NCI-H345 treated with DMSO at 0.1 percent for 48 hours (cell line): Measurements from ENCODE around the gene C12orf54.
"Not testable (repeated sequence)": the region's sequence is repeated elsewhere in the genome, so short reads cannot be mapped to it uniquely, and the experiment has no call there.

Experiments
- DNase-seq: peaks from one replicate; lab custom pipeline; 2025; ENCODE audit not compliant: unreplicated experiment; lab: John Stamatoyannopoulos, UW

C12orf54 gene

GRCh38 chr12:48508987-48509386 is 26.7 kb downstream of the C12orf54 start:
- DNase-seq: no peak

DNA sequence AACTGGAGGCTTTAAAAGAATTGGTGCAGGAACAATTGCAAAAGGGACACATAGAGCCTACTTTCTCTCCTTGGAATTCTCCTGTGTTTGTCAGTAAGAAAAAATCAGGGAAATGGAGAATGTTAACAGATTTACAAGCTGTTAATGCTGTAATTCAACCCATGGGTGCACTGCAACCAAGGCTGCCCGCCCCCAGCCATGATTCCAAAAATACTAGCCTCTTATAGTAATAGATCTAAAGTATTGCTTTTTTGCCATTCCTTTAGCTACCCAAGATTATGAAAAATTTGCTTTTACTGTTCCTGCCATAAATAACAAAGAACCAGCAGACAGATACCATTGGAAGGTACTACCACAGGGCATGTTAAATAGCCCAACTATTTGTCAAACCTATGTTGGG is 27.8 kb downstream of the C12orf54 start:
- no peak for DNase-seq

GRCh38 chr12:48512855-48513254 is 30.6 kb downstream of the C12orf54 start:
- DNase-seq: no peak

GRCh38 chr12:48514728-48515127 is 32.4 kb downstream of the C12orf54 start:
- no peak for DNase-seq

- DNase-seq: not testable (repeated sequence)
Measured at GRCh38 chr12:48520381-48520780, 38.1 kb downstream of the C12orf54 start.

GRCh38 chr12:48525332-48525731 is 43.0 kb downstream of the C12orf54 start, which contains the start of gene OR8S1:
OR8S1 (plus strand) TSS chr12:48525632; CDS start chr12:48525632, 0 bp downstream.
- no peak for DNase-seq

- DNase-seq: no peak
Measured at GRCh38 chr12:48527891-48528670, 45.8 kb downstream of the C12orf54 start.

GRCh38 chr12:48532601-48533000 is 50.3 kb downstream of the C12orf54 start:
- no peak for DNase-seq

GRCh38 chr12:48536602-48537001 is 54.3 kb downstream of the C12orf54 start:
- DNase-seq: no peak

GRCh38 chr12:48542300-48542928 is 60.1 kb downstream of the C12orf54 start:
- DNase-seq: no peak

DNA sequence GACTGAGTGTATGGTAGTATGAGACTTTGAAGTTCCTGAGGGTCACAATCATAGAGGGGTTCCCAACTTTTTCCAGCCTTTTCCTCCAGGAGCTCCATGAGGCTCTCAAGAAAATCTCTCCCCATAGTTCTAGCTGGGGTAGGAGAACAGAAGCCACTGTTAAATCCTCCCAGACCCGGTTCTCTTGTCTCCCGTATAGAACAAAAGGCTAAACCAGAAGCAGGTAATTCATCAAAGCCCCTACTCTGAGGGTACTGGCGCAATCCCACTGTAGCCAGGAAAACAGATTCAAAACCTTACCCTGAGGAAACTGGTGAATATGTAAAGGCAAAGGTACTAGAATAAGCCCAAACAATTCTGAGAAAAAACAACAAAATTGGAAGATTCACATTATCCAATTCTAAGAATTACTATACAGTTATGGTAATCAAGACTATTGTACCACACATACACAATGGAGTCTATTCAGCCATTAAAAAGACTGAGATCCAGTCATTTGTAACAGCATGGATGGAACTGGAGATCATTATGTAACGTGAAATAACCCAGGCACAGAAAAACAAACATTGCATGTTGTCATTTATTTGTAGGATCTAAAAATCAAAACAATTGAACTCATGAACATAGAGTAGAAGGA is 63.7 kb downstream of the C12orf54 start:
- no peak for DNase-seq
